Gastrocnemius medialis (tissue), 4 donors: ENCODE measurements around the gene BCL2.

Source experiments
- POLR2A ChIP-seq, 2 donors: fragments of 450-650 bp; IDR thresholded peaks; one replicate each; pipeline ENCODE4 v1.6.1; 2017; ENCODE audit warnings: antibody characterized with exemption in 2 of 2, mild to moderate bottlenecking in 2 of 2, moderate library complexity in 2 of 2
- TF ChIP-seq, protein P1 (sequence below), 5 experiments: fragments of 450-650 bp in 3 of 5; fragments of 200-600 bp in 2 of 5; sonication (generic) in 2 of 5; IDR thresholded peaks in 4 of 5; conservative IDR thresholded peaks in 1 of 5; 1 replicate in 4 of 5; 2 replicates in 1 of 5; pipeline ENCODE4 v1.5.1; 2016 to 2019; ENCODE audit warnings: antibody characterized with exemption in 5 of 5, mild to moderate bottlenecking in 3 of 5, moderate library complexity in 3 of 5

DNA sequence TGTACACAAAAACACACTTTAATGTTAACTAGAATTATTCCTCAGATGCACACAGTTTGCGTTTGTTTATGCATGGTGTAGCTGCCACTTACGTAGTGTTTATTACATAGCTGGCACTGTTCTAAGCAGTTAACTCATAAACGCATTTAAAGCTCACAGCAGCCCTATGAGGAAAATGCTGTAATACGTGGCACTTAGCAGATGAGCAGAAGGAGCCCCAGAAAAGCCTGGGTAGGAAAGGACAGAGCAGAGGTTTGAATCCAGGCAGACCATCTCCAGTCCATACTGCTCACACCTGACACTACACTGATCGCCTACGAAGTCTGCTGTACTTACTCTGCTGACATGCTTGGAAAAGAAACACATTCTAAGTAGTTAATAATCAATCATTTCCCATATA is 66.6 kb downstream of the BCL2 start:
- TF ChIP-seq POLR2A (IDR thresholded peaks at IDR 0.05) = no peak
- TF ChIP-seq, protein P1, sequence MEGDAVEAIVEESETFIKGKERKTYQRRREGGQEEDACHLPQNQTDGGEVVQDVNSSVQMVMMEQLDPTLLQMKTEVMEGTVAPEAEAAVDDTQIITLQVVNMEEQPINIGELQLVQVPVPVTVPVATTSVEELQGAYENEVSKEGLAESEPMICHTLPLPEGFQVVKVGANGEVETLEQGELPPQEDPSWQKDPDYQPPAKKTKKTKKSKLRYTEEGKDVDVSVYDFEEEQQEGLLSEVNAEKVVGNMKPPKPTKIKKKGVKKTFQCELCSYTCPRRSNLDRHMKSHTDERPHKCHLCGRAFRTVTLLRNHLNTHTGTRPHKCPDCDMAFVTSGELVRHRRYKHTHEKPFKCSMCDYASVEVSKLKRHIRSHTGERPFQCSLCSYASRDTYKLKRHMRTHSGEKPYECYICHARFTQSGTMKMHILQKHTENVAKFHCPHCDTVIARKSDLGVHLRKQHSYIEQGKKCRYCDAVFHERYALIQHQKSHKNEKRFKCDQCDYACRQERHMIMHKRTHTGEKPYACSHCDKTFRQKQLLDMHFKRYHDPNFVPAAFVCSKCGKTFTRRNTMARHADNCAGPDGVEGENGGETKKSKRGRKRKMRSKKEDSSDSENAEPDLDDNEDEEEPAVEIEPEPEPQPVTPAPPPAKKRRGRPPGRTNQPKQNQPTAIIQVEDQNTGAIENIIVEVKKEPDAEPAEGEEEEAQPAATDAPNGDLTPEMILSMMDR (IDR thresholded peaks at IDR 0.05 in 4 of 5, conservative IDR thresholded peaks at IDR 0.05 in 1 of 5) = no peak
